Activated T-helper 2 cell treated with anti-CD3 and anti-CD28 coated beads, Interferon-gamma antibody, Interleukin-2, Interleukin-4, amounts not matched to agents 10 μg/mL and 5 μg/mL and 100 μg/mL, durations not matched to agents 14 hours and 24 hours and 36 hours (primary cell): ENCODE results near the gene BRD9. TPM values are rescaled to one million over a fixed set of nuclear protein-coding genes. Genes with fewer than 3 reads are reported as not detected.
"Not testable (repeated sequence)": the region's sequence is repeated elsewhere in the genome, so short reads cannot be mapped to it uniquely, and the experiment has no call there.

ENCODE experiments used
- DNase-seq: peaks from one replicate; pipeline ENCODE4 v3.0.0; 2021; ENCODE audit warnings: low spot score
- H3K27ac Mint-ChIP-seq: one replicate; pipeline ENCODE4 v1.8.0; 2021; ENCODE audit warnings: mixed read lengths
- H3K27me3 Mint-ChIP-seq: one replicate; pipeline ENCODE4 v1.8.0; 2021; ENCODE audit warnings: low read depth, mixed read lengths
- H3K36me3 Mint-ChIP-seq: one replicate; pipeline ENCODE4 v1.8.0; 2021; ENCODE audit warnings: low read depth, mixed read lengths
- H3K4me1 Mint-ChIP-seq: one replicate; pipeline ENCODE4 v1.8.0; 2021; ENCODE audit warnings: low read depth, mixed read lengths
- H3K4me3 Mint-ChIP-seq: one replicate; pipeline ENCODE4 v1.8.0; 2021; ENCODE audit warnings: low read depth, mild to moderate bottlenecking, moderate library complexity, mixed read lengths
- H3K9me3 Mint-ChIP-seq: one replicate; pipeline ENCODE4 v1.8.0; 2021; ENCODE audit warnings: mixed read lengths
- intact Hi-C: fragments of 100-400 bp; cut with micrococcal nuclease; formaldehyde crosslinking; loops from one replicate; pipeline ENCODE4 v1.15.1; 2023
- total RNA-seq: library from RNA; stranded (reverse); gene quantifications from 2 replicates; pipeline ENCODE4 v1.2.3, GENCODE V29; 2022

Gene BRD9
- total RNA-seq, 1 donor from 2014 or later = 72.9 TPM

- H3K27me3 Mint-ChIP-seq, H3K4me1 Mint-ChIP-seq, H3K9me3 Mint-ChIP-seq, H3K36me3 Mint-ChIP-seq, H3K4me3 Mint-ChIP-seq, intact Hi-C loops, H3K27ac Mint-ChIP-seq, DNase-seq: not testable (repeated sequence)
These were observed 64.4 kb downstream of the BRD9 start for GRCh38 chr5:828194-828593.

DNA sequence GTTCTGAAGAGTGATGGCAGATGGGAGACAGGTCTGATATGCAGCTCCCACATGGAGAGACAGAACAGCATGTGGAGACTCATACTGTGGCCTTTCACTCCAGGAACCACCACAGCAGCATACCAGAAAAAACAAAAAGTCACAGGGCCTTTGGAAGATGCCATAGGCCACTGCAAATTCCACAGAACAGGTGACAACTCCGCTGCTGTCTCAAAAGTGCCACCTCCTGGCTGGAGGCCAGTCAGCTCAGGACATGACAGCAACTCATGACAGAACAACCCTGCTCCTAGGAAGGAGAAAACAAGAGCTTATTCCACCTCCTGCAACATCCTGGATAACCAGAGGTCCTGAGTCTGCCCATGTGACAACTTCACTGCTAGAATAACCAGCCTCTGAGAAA, 67.1 kb downstream of the BRD9 start:
- DNase-seq, intact Hi-C loops: not testable (repeated sequence)

DNA sequence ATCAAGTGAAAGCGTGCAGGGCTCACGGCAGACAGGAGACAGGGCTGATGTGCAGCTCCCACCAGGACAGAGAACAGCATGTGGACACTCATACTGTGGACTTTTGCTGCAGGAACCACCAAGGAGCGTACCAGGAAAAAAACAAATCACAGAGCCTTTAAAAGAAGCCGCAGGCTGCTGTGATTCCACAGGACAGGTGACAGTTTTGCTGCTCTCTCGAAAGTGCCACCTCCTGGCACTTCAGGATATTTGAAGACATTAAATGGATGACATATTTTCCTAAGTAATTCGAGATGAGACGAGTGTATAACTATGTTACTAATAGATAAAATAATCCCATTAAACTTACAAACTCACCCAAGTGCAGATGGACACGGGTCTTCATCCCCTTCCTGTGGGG, 71.1 kb downstream of the BRD9 start:
- Mint-ChIP-seq H3K27ac (no peak overlapping the region), H3K4me3 (no peak overlapping the region), H3K27me3 (no peaks in the 10 kb centered on the region), H3K9me3 (no peaks in the 10 kb centered on the region), H3K36me3 (peaks cover 24% of the 10 kb centered on the region), H3K4me1 (no peaks in the 10 kb centered on the region)
- no peak for DNase-seq
- intact Hi-C loops = no loop called here

More for the DNA sequence above, 67.1 kb downstream of the BRD9 start:
- H3K36me3 Mint-ChIP-seq = peaks cover 17% of the 10 kb centered on the region
- not testable (repeated sequence) for H3K4me1 Mint-ChIP-seq, H3K27ac Mint-ChIP-seq, H3K4me3 Mint-ChIP-seq, H3K27me3 Mint-ChIP-seq, H3K9me3 Mint-ChIP-seq

- Mint-ChIP-seq H3K27me3 (no peaks in the 10 kb centered on the region), H3K9me3 (no peaks in the 10 kb centered on the region), H3K36me3 (peaks cover 29% of the 10 kb centered on the region), H3K27ac (no peak overlapping the region), H3K4me1 (no peaks in the 10 kb centered on the region), H3K4me3 (no peak overlapping the region)
- DNase-seq = no peak
- intact Hi-C loops = no loop called here
These were observed 72.4 kb downstream of the BRD9 start for GRCh38 chr5:820245-820644.

DNA sequence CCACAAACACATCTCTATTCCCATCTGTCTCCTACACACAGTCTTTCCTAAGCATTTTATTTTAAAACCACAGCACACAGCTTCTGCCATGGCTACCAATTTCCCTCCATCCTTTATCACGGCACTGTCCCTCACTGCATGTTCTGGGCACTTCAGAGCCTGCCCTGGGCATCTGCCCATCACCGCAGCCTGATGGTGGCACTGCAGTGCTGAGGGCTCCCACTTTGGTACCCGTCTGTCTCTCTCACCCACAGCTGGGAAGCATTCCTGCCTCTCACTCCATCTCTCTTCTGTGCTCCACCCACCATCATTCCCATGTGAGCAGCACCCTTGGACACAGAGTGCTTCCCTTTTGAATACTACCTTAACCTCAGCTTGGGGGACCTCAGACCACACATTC, 73.5 kb downstream of the BRD9 start:
- H3K4me1 Mint-ChIP-seq = no peaks in the 10 kb centered on the region

GRCh38 chr5:816176-816575, 76.4 kb downstream of the BRD9 start:
- Mint-ChIP-seq H3K36me3 (peaks cover 12% of the 10 kb centered on the region), H3K4me3 (no peak overlapping the region), H3K27me3 (no peaks in the 10 kb centered on the region), H3K27ac (no peak overlapping the region), H3K9me3 (no peaks in the 10 kb centered on the region), H3K4me1 (no peaks in the 10 kb centered on the region)
- intact Hi-C loops = no loop called here
- no peak for DNase-seq

More for the DNA sequence above, 73.5 kb downstream of the BRD9 start:
- H3K36me3 Mint-ChIP-seq = peaks cover 24% of the 10 kb centered on the region
- intact Hi-C loops = no loop called here
- no peak overlapping the region for H3K27ac Mint-ChIP-seq
- H3K9me3 Mint-ChIP-seq = no peaks in the 10 kb centered on the region
- no peaks in the 10 kb centered on the region for H3K27me3 Mint-ChIP-seq
- no peak for DNase-seq
- no peak overlapping the region for H3K4me3 Mint-ChIP-seq

GRCh38 chr5:815449-815848, 77.2 kb downstream of the BRD9 start:
- intact Hi-C loops = no loop called here
- Mint-ChIP-seq H3K4me3 (no peak overlapping the region), H3K36me3 (peaks cover 12% of the 10 kb centered on the region), H3K9me3 (no peaks in the 10 kb centered on the region), H3K27me3 (no peaks in the 10 kb centered on the region), H3K4me1 (no peaks in the 10 kb centered on the region), H3K27ac (no peak overlapping the region)
- DNase-seq = no peak

Other genes with a start within 250 kb of the BRD9 start
- 0.09 and 0.11 TPM in 2 replicates for gene TPPP, start 199.4 kb downstream of the BRD9 start, total RNA-seq
- gene ZDHHC11B, start 108.1 kb downstream of the BRD9 start, total RNA-seq = 0.07 and 0.18 TPM in 2 replicates
- 10.5 and 11.9 TPM in 2 replicates for gene ZDHHC11, start 41.8 kb downstream of the BRD9 start, total RNA-seq
- 36.6 and 37.6 TPM in 2 replicates for gene TRIP13, start 83 bp upstream of the BRD9 start, total RNA-seq
- 14.4 TPM in 2 replicates for gene NKD2, start 116.0 kb upstream of the BRD9 start, total RNA-seq
- gene SLC12A7, start 219.3 kb upstream of the BRD9 start, total RNA-seq = 31.1 and 31.9 TPM in 2 replicates